ENCODE data around the gene B3GAT1. TPM values are rescaled to one million over a fixed set of nuclear protein-coding genes. Genes with fewer than 3 reads are reported as not detected.

Gene B3GAT1
- total RNA-seq, 2 donors from 2014 or later, result 0.13 TPM; not detected in 1

- H3K4me1 ChIP-seq, result no peaks in the 10 kb centered on the region
- H3K27ac ChIP-seq, result no peak overlapping the region
- intact Hi-C loops (cut with DNase I), result no loop called here
- H3K9ac ChIP-seq (ENCODE audit: low read depth in 2 of 2, low read length in 2 of 2), result no peak overlapping the region
- TF ChIP-seq CTCF (IDR thresholded peaks at IDR 0.05), result no peak
- no peak for DNase-seq
- H3K9me3 ChIP-seq, result no peaks in the 10 kb centered on the region
- H3K4me3 ChIP-seq, result no peak overlapping the region
- H3K27me3 ChIP-seq, result no peaks in the 10 kb centered on the region
- no peaks in the 10 kb centered on the region for H3K36me3 ChIP-seq
Measured at GRCh38 chr11:134382830-134383229, 29.2 kb downstream of the B3GAT1 start.

- Histone ChIP-seq H3K9me3 (no peaks in the 10 kb centered on the region), H3K36me3 (no peaks in the 10 kb centered on the region), H3K27me3 (no peaks in the 10 kb centered on the region), H3K27ac (no peak overlapping the region), H3K9ac (ENCODE audit: low read depth in 2 of 2, low read length in 2 of 2) (no peak overlapping the region), H3K4me1 (no peaks in the 10 kb centered on the region), H3K4me3 (no peak overlapping the region)
- no peak for TF ChIP-seq CTCF (IDR thresholded peaks at IDR 0.05)
- intact Hi-C loops (cut with DNase I), result no loop called here
- DNase-seq, result no peak
Measured at GRCh38 chr11:134382257-134382656, 29.8 kb downstream of the B3GAT1 start.

- Histone ChIP-seq H3K27me3 (no peaks in the 10 kb centered on the region), H3K36me3 (no peaks in the 10 kb centered on the region), H3K9ac (ENCODE audit: low read depth in 2 of 2, low read length in 2 of 2) (no peak overlapping the region), H3K4me3 (no peak overlapping the region), H3K9me3 (no peaks in the 10 kb centered on the region), H3K4me1 (no peaks in the 10 kb centered on the region), H3K27ac (no peak overlapping the region)
- no peak for DNase-seq
- no peak for TF ChIP-seq CTCF (IDR thresholded peaks at IDR 0.05)
- intact Hi-C loops (cut with DNase I), result no loop called here
Measured at GRCh38 chr11:134380785-134381184, 31.3 kb downstream of the B3GAT1 start.

GRCh38 chr11:134380229-134380628 lies 31.8 kb downstream of the B3GAT1 start:
- Histone ChIP-seq H3K36me3 (no peaks in the 10 kb centered on the region), H3K4me1 (no peaks in the 10 kb centered on the region), H3K27ac (no peak overlapping the region), H3K9me3 (no peaks in the 10 kb centered on the region), H3K4me3 (no peak overlapping the region), H3K27me3 (no peaks in the 10 kb centered on the region), H3K9ac (ENCODE audit: low read depth in 2 of 2, low read length in 2 of 2) (peak overlapping the region in 1 of 2 donors; percentile 12)
- intact Hi-C loops (cut with DNase I), result no loop called here
- no peak for DNase-seq
- no peak for TF ChIP-seq CTCF (IDR thresholded peaks at IDR 0.05)

GRCh38 chr11:134379241-134379640 lies 32.8 kb downstream of the B3GAT1 start:
- intact Hi-C loops (cut with DNase I), result no loop called here
- Histone ChIP-seq H3K4me3 (no peak overlapping the region), H3K9me3 (no peaks in the 10 kb centered on the region), H3K9ac (ENCODE audit: low read depth in 2 of 2, low read length in 2 of 2) (no peak overlapping the region), H3K36me3 (no peaks in the 10 kb centered on the region), H3K4me1 (no peaks in the 10 kb centered on the region), H3K27ac (no peak overlapping the region), H3K27me3 (no peaks in the 10 kb centered on the region)
- TF ChIP-seq CTCF (IDR thresholded peaks at IDR 0.05), result no peak
- DNase-seq, result no peak

- intact Hi-C loops (cut with DNase I), result no loop called here
- no peak for DNase-seq
- no peak for TF ChIP-seq CTCF (IDR thresholded peaks at IDR 0.05)
Measured at GRCh38 chr11:134377876-134378275, 34.2 kb downstream of the B3GAT1 start.

More at GRCh38 chr11:134377876-134378275, 34.2 kb downstream of the B3GAT1 start:
- H3K27me3 ChIP-seq, result no peaks in the 10 kb centered on the region
- no peak overlapping the region for H3K9ac ChIP-seq (ENCODE audit: low read depth in 2 of 2, low read length in 2 of 2)
- no peak overlapping the region for H3K27ac ChIP-seq
- H3K4me3 ChIP-seq, result no peak overlapping the region
- no peaks in the 10 kb centered on the region for H3K4me1 ChIP-seq
- H3K9me3 ChIP-seq, result no peaks in the 10 kb centered on the region
- H3K36me3 ChIP-seq, result no peaks in the 10 kb centered on the region

All from colonic mucosa (tissue), 4 donors.